COLO668 (cell line): ENCODE results near the gene LSMEM2.

Experiments
- DNase-seq: peaks from one replicate; lab custom pipeline; 2025; ENCODE audit not compliant: unreplicated experiment; lab: John Stamatoyannopoulos, UW

Gene LSMEM2

GRCh38 chr3:50337175-50337861, 58.4 kb downstream of the LSMEM2 start:
- peak; percentile 97 for DNase-seq
